HepG2 (cell line): ENCODE data around the gene OR1F1. TPM values are rescaled to one million over a fixed set of nuclear protein-coding genes. Genes with fewer than 3 reads are reported as not detected.
"Not testable (repeated sequence)": the region's sequence is repeated elsewhere in the genome, so short reads cannot be mapped to it uniquely, and the experiment has no call there.

Experiments
- ATAC-seq: fragments of 200-7000 bp; cut with Tn5 transposase; 3 replicates; pipeline ENCODE4 v1.9.1; 2020; ENCODE audit warnings: mild to moderate bottlenecking, moderate library complexity
- BruUV-seq: library from RNA; stranded (reverse); fragments of 400-500 nt; replicated peaks from 2 replicates; lab custom pipeline; 2021; lab: Mats Ljungman, UMichigan
- CTCF ChIA-PET: fragments of 300-600 bp; formaldehyde crosslinking; extraction: SDS; loops from one replicate; lab custom pipeline; 2021; ENCODE audit warnings: low total read pairs, inconsistent platforms, low intra/inter-chr PET ratio; lab: Yijun Ruan, JAX
- POLR2A ChIA-PET: fragments of 350-600 bp; sonication (Branson Sonifier 250); formaldehyde crosslinking; loops from one replicate; lab custom pipeline; 2020; ENCODE audit warnings: antibody characterized with exemption, inconsistent platforms; lab: Yijun Ruan, JAX
- DNase-seq: peaks from one replicate; pipeline ENCODE4 v3.0.0-alpha.2; 2015; ENCODE audit warnings: low spot score
- FAIRE-seq: peaks from 3 replicates; lab custom pipeline; 2011; peaks lifted over from hg19 to GRCh38; lab: Jason Lieb, UNC
- H2AFZ ChIP-seq: one replicate; pipeline ENCODE4 v1.6.1; 2011; ENCODE audit warnings: low read length, inconsistent platforms
- H3K27ac ChIP-seq: fragments of 300-600 bp; 3 replicates; pipeline ENCODE4 v1.8.0; 2011; ENCODE audit warnings: mixed run types, mild to moderate bottlenecking, mixed read lengths, low read length, inconsistent platforms; ENCODE audit not compliant: insufficient read depth; ENCODE audit errors: extremely low read length
- H3K27me3 ChIP-seq, 2 experiments: fragments of 200-600 bp in 1 of 2; 2 replicates in 1 of 2; 3 replicates in 1 of 2; pipeline versions ENCODE4 v1.6.0 to v1.8.0; 2011; ENCODE audit warnings: low read length in 2 of 2, mild to moderate bottlenecking in 2 of 2, moderate library complexity in 2 of 2, inconsistent platforms in 1 of 2; ENCODE audit not compliant: insufficient read depth in 2 of 2, control insufficient read depth in 1 of 2
- H3K36me3 ChIP-seq, 2 experiments: fragments of 200-600 bp in 1 of 2; replicated peaks in 1 of 2; 2 replicates in 1 of 2; 3 replicates in 1 of 2; pipeline versions ENCODE4 v1.5.1 to v1.8.0; 2011; ENCODE audit warnings: low read length in 2 of 2, inconsistent platforms in 1 of 2; ENCODE audit not compliant: insufficient read depth in 2 of 2, control insufficient read depth in 1 of 2
- H3K4me1 ChIP-seq: 2 replicates; pipeline ENCODE4 v1.5.1; 2012; ENCODE audit warnings: low read length, inconsistent platforms; ENCODE audit not compliant: insufficient read depth
- H3K4me2 ChIP-seq: 2 replicates; pipeline ENCODE4 v1.6.0; 2011; ENCODE audit warnings: low read depth, low read length, inconsistent platforms
- H3K4me3 ChIP-seq, 3 experiments: fragments of 200-600 bp in 1 of 3; sonication (generic), shearing (Covaris generic) in 1 of 3; replicated peaks in 1 of 3; 2 replicates each; pipeline ENCODE4 v1.5.1; 2011 to 2016; ENCODE audit warnings: low read length in 3 of 3, inconsistent platforms in 2 of 3, low read depth in 2 of 3, mild to moderate bottlenecking in 2 of 3, control low read depth in 1 of 3, mixed read lengths in 1 of 3; ENCODE audit not compliant: insufficient read depth in 1 of 3
- H3K79me2 ChIP-seq: one replicate; pipeline ENCODE4 v1.6.1; 2011; ENCODE audit warnings: low read length, inconsistent platforms; ENCODE audit not compliant: insufficient read depth
- H3K9ac ChIP-seq: 2 replicates; pipeline ENCODE4 v1.6.0; 2011; ENCODE audit warnings: mild to moderate bottlenecking, low read depth, low read length, inconsistent platforms; ENCODE audit not compliant: insufficient read depth
- H3K9me3 ChIP-seq: 2 replicates; pipeline ENCODE4 v1.5.1; 2012; ENCODE audit warnings: mild to moderate bottlenecking, low read length
- H4K20me1 ChIP-seq: 2 replicates; pipeline ENCODE4 v1.6.0; 2011; ENCODE audit warnings: inconsistent platforms, mild to moderate bottlenecking, low read length, moderate library complexity; ENCODE audit not compliant: insufficient read depth
- CREBL2 ChIP-seq: sonication (generic); formaldehyde crosslinking; IDR thresholded peaks from 2 replicates; pipeline ENCODE4 v1.8.1; 2023; ENCODE audit warnings: missing genetic modification reagents, mild to moderate bottlenecking, borderline replicate concordance
- CSRNP1 ChIP-seq: sonication (generic); formaldehyde crosslinking; IDR thresholded peaks from 2 replicates; pipeline ENCODE4 v1.8.1; 2023; ENCODE audit warnings: mild to moderate bottlenecking, missing genetic modification reagents
- HMG20A ChIP-seq: IDR thresholded peaks from 2 replicates; pipeline ENCODE4 v1.6.1; 2016; ENCODE audit warnings: borderline replicate concordance
- MAX ChIP-seq: IDR thresholded peaks from 2 replicates; pipeline ENCODE4 v1.6.1; 2012; ENCODE audit warnings: inconsistent platforms
- NR2F1 ChIP-seq, 2 experiments: fragments of 450-650 bp in 1 of 2; formaldehyde crosslinking in 1 of 2; IDR thresholded peaks; 2 replicates each; pipeline versions ENCODE4 v1.5.0 to v1.6.1; 2016 to 2020; ENCODE audit warnings: mild to moderate bottlenecking in 1 of 2, missing compliant biosample characterization in 1 of 2, missing genetic modification reagents in 1 of 2, moderate library complexity in 1 of 2
- RAD51 ChIP-seq: fragments of 450-650 bp; IDR thresholded peaks from 2 replicates; pipeline ENCODE4 v1.6.1; 2016; ENCODE audit warnings: borderline replicate concordance
- SKIL ChIP-seq: sonication (generic); formaldehyde crosslinking; IDR thresholded peaks from 2 replicates; pipeline ENCODE4 v1.8.0; 2022; ENCODE audit warnings: missing genetic modification reagents, mild to moderate bottlenecking, moderate library complexity, borderline replicate concordance
- ZNF354B ChIP-seq: sonication (generic); formaldehyde crosslinking; IDR thresholded peaks from 2 replicates; pipeline ENCODE4 v1.8.0; 2022; ENCODE audit warnings: mild to moderate bottlenecking, missing genetic modification reagents
- ZNF569 ChIP-seq: sonication (generic); formaldehyde crosslinking; IDR thresholded peaks from 2 replicates; pipeline ENCODE4 v1.5.0; 2020; ENCODE audit warnings: mild to moderate bottlenecking, missing genetic modification reagents, moderate library complexity, borderline replicate concordance
- ZNF576 ChIP-seq: sonication (generic); formaldehyde crosslinking; IDR thresholded peaks from 2 replicates; pipeline ENCODE4 v1.4.0; 2020; ENCODE audit warnings: mild to moderate bottlenecking, missing genetic modification reagents
- ZNF878 ChIP-seq: sonication (generic); formaldehyde crosslinking; IDR thresholded peaks from 2 replicates; pipeline ENCODE4 v1.8.1; 2023; ENCODE audit warnings: mild to moderate bottlenecking, missing genetic modification reagents, moderate library complexity
- WGBS: methylation state at CpG from one replicate; pipeline ENCODE4 v1.1.6; 2017; ENCODE audit warnings: low lambda C conversion rate; 5-methylcytosine and 5-hydroxymethylcytosine counted together
- in situ Hi-C: cut with HindIII; loops from 2 replicates; pipeline ENCODE4 v1.10.0; 2017; ENCODE audit warnings: low pct_unique_long_range_greater_than_20kb; ENCODE audit not compliant: extremely low pct_ligation_motif_present
- intact Hi-C: fragments of 100-400 bp; cut with micrococcal nuclease; formaldehyde crosslinking; loops from one replicate; pipeline ENCODE4 v1.10.0; 2022; ENCODE audit not compliant: unreplicated experiment
- polyA plus RNA-seq, 8 experiments: library from polyadenylated mRNA; depleted of rRNA in 3 of 8; stranded (reverse) in 7 of 8; unstranded in 1 of 8; fragments of >200 nt; fragmentation: Illumina TruSeq in 4 of 8; extraction: Trizol in 4 of 8; gene quantifications; 2 replicates each; pipeline versions ENCODE4 v1.2.1 to v1.2.3, GENCODE V29; 2011 to 2016; ENCODE audit warnings: low read depth in 4 of 8, missing spikeins in 1 of 8, mixed read lengths in 1 of 8; ENCODE audit not compliant: insufficient read depth in 1 of 8
- total RNA-seq, 5 experiments: library from RNA; depleted of rRNA; stranded (reverse); fragments of >200 nt; fragmentation: Illumina TruSeq; extraction: Trizol; gene quantifications; 2 replicates each; pipeline ENCODE4 v1.2.3, GENCODE V29; 2016; ENCODE audit warnings: low read depth in 1 of 5

The OR1F1 gene
- total and polyA plus RNA-seq, 2 of the 13 experiments (the other 11 are each of a cell fraction or from before 2014, with no cell fraction given): 0.90 TPM; not detected in 1

- FAIRE-seq, BruUV-seq, intact Hi-C loops, H3K27ac ChIP-seq, DNase-seq, ATAC-seq, H2AFZ ChIP-seq, CTCF ChIA-PET, H4K20me1 ChIP-seq, H3K9me3 ChIP-seq, in situ Hi-C loops, H3K9ac ChIP-seq, H3K4me3 ChIP-seq, H3K27me3 ChIP-seq, POLR2A ChIA-PET, H3K4me2 ChIP-seq, H3K79me2 ChIP-seq, H3K36me3 ChIP-seq: not testable (repeated sequence)
- WGBS: 92% methylated on average over 9 of the region's 9 CpGs
- peaks cover 21% of the 10 kb centered on the region for H3K4me1 ChIP-seq
These were observed 48.4 kb upstream of the OR1F1 start for GRCh38 chr16:3139561-3139960.

- FAIRE-seq: no peak
- POLR2A ChIA-PET: no interaction called here
- TF ChIP-seq HMG20A (CRISPR knock-in tag) (no peak), CREBL2 (CRISPR knock-in tag) (no peak), ZNF878 (CRISPR knock-in tag) (no peak), SKIL (no peak), RAD51 (no peak), ZNF569 (CRISPR knock-in tag) (no peak), MAX (no peak), CSRNP1 (no peak), ZNF354B (CRISPR knock-in tag) (no peak), ZNF576 (CRISPR knock-in tag) (no peak), NR2F1 (CRISPR knock-in tag; IDR thresholded peaks at IDR 0.05) (no peak)
These were observed 47.2 kb upstream of the OR1F1 start for GRCh38 chr16:3140603-3141427.

More at GRCh38 chr16:3140603-3141427, 47.2 kb upstream of the OR1F1 start:
- 95% methylated on average over 47 of the region's 69 CpGs for WGBS
- Histone ChIP-seq H3K4me3 (no peak overlapping the region), H3K27ac (no peak overlapping the region), H4K20me1 (no peaks in the 10 kb centered on the region), H3K9me3 (no peaks in the 10 kb centered on the region), H3K4me1 (peaks cover 33% of the 10 kb centered on the region), H3K4me2 (no peak overlapping the region), H2AFZ (no peak overlapping the region), H3K79me2 (no peaks in the 10 kb centered on the region), H3K36me3 (no peaks in the 10 kb centered on the region), H3K27me3 (peaks cover 0 to under 1% of the 10 kb centered on the region in 2 experiments; a peak in 1 of 5 replicates), H3K9ac (no peak overlapping the region)
- no peak for DNase-seq
- CTCF ChIA-PET: no interaction called here
- in situ Hi-C loops (no loop called here), intact Hi-C loops (no loop called here)
- no peak for ATAC-seq
- no TSS peak for BruUV-seq
